ENCODE results near the gene GANC.

Gene GANC

DNA sequence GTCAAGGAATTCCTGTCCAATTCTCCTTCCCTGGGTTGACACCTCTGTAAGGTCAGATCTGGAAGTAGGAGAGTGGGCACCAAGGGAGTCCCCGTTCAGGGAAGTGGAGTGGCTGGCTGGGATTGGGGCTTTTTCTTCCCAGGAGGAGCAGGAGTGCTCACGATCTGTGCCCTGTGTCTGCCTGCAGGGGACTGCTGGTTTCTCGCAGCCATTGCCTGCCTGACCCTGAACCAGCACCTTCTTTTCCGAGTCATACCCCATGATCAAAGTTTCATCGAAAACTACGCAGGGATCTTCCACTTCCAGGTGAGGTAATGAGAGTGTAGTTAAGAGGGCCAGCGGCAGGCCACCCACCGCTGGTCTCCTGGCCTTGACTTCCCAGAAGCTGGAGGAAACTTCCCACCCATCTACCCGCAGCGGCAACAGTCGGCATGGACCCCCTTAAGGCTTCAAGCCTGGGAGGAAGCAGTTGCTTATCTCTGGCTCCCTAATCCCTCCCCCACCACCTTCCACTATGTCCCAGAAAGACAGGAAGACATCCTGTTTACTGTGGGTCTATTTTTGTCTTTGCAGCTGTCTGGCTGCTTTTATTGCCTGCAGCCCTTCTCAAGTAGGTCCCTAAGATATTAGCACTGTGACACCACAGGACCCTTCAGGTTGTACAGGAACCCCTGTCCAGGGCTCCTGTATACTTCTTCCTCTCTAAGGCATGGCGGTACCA lies 113.1 kb downstream of the GANC start:
- TF ChIP-seq, protein P1, sequence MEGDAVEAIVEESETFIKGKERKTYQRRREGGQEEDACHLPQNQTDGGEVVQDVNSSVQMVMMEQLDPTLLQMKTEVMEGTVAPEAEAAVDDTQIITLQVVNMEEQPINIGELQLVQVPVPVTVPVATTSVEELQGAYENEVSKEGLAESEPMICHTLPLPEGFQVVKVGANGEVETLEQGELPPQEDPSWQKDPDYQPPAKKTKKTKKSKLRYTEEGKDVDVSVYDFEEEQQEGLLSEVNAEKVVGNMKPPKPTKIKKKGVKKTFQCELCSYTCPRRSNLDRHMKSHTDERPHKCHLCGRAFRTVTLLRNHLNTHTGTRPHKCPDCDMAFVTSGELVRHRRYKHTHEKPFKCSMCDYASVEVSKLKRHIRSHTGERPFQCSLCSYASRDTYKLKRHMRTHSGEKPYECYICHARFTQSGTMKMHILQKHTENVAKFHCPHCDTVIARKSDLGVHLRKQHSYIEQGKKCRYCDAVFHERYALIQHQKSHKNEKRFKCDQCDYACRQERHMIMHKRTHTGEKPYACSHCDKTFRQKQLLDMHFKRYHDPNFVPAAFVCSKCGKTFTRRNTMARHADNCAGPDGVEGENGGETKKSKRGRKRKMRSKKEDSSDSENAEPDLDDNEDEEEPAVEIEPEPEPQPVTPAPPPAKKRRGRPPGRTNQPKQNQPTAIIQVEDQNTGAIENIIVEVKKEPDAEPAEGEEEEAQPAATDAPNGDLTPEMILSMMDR (IDR thresholded peaks at IDR 0.05; ENCODE audit: low read depth, low read length) = no peak
- H3K36me3 ChIP-seq = no peaks in the 10 kb centered on the region
- no peaks in the 10 kb centered on the region for H3K27me3 ChIP-seq (ENCODE audit: insufficient read depth, low read depth, severe bottlenecking)
- no peak overlapping the region for H3K27ac ChIP-seq
- no peak overlapping the region for H3K4me3 ChIP-seq (ENCODE audit: low read depth, low read length)
- H3K9me3 ChIP-seq (ENCODE audit: severe bottlenecking) = no peaks in the 10 kb centered on the region
- no peak for DNase-seq

GRCh38 chr15:42387603-42388002 lies 114.6 kb downstream of the GANC start:
- TF ChIP-seq, protein P1 (IDR thresholded peaks at IDR 0.05; ENCODE audit: low read depth, low read length) = no peak
- H3K9me3 ChIP-seq (ENCODE audit: severe bottlenecking) = no peaks in the 10 kb centered on the region
- H3K36me3 ChIP-seq = no peaks in the 10 kb centered on the region
- H3K27ac ChIP-seq = no peak overlapping the region
- DNase-seq = no peak
- no peaks in the 10 kb centered on the region for H3K27me3 ChIP-seq (ENCODE audit: insufficient read depth, low read depth, severe bottlenecking)
- no peak overlapping the region for H3K4me3 ChIP-seq (ENCODE audit: low read depth, low read length)

GRCh38 chr15:42392309-42393024 lies 119.5 kb downstream of the GANC start:
- Histone ChIP-seq H3K4me3 (ENCODE audit: low read depth, low read length) (no peak overlapping the region), H3K9me3 (ENCODE audit: severe bottlenecking) (no peaks in the 10 kb centered on the region), H3K36me3 (no peaks in the 10 kb centered on the region), H3K27me3 (ENCODE audit: insufficient read depth, low read depth, severe bottlenecking) (no peaks in the 10 kb centered on the region), H3K27ac (no peak overlapping the region)
- TF ChIP-seq, protein P1 (IDR thresholded peaks at IDR 0.05; ENCODE audit: low read depth, low read length) = no peak
- DNase-seq = no peak

GRCh38 chr15:42394106-42394505 lies 121.1 kb downstream of the GANC start:
- Histone ChIP-seq H3K36me3 (no peaks in the 10 kb centered on the region), H3K27ac (no peak overlapping the region), H3K4me3 (ENCODE audit: low read depth, low read length) (no peak overlapping the region), H3K9me3 (ENCODE audit: severe bottlenecking) (no peaks in the 10 kb centered on the region), H3K27me3 (ENCODE audit: insufficient read depth, low read depth, severe bottlenecking) (no peaks in the 10 kb centered on the region)
- TF ChIP-seq, protein P1 (IDR thresholded peaks at IDR 0.05; ENCODE audit: low read depth, low read length) = no peak
- DNase-seq = no peak

DNA sequence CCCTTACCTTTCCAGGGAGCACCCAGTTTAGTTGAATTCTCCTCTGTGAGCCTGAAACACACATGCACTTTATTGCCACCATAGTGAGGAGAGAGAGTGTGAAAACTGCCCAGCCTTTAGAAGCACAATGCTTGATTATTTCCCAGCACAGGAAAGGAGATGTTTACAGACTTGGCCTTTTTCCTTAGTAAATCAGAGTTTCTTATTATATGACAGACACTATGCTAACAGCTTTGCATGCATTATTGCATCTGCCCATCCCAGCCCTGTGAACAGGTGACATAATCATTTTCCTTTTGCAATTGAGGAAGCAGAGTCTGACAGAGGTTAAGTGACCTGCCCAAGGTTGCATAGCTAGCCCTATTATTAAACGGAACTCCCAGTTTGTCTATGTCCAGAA lies 122.8 kb downstream of the GANC start:
- no peak for DNase-seq
- no peak overlapping the region for H3K27ac ChIP-seq
- no peaks in the 10 kb centered on the region for H3K9me3 ChIP-seq (ENCODE audit: severe bottlenecking)

More for the DNA sequence above, 122.8 kb downstream of the GANC start:
- no peak overlapping the region for H3K4me3 ChIP-seq (ENCODE audit: low read depth, low read length)
- no peaks in the 10 kb centered on the region for H3K27me3 ChIP-seq (ENCODE audit: insufficient read depth, low read depth, severe bottlenecking)
- H3K36me3 ChIP-seq = no peaks in the 10 kb centered on the region
- TF ChIP-seq, protein P1 (IDR thresholded peaks at IDR 0.05; ENCODE audit: low read depth, low read length) = no peak
